ENCODE results near the gene HOXA9. TPM values are rescaled to one million over a fixed set of nuclear protein-coding genes. Genes with fewer than 3 reads are reported as not detected.

The HOXA9 gene
- total and polyA plus RNA-seq, 2 of the 8 experiments (the other 6 are each of a cell fraction or from before 2014, with no cell fraction given), result not detected

GRCh38 chr7:27213433-27214238 is 48.3 kb upstream of the HOXA9 start:
- no peak for FAIRE-seq
- Histone ChIP-seq H3K79me1 (ENCODE audit: low read depth, low read length) (no peaks in the 10 kb centered on the region), H3K4me1 (replicated peaks in 1 of 4; ENCODE audit: control insufficient read depth in 3 of 4, insufficient read depth in 4 of 4, low read length in 3 of 4) (peaks cover 8 to 17% (median 12%) of the 10 kb centered on the region in 4 experiments), H3K56ac (replicated peaks; ENCODE audit: insufficient read length, low read depth, low read length) (no peak overlapping the region), H3K4me3 (ENCODE audit: extremely low read depth in 1 of 4, insufficient read depth in 2 of 4, low read depth in 3 of 4, low read length in 4 of 4) (peak overlapping the region in 2 of 4 experiments; percentile 19 to 38; a peak in 4 of 8 replicates), H3K4me2 (ENCODE audit: insufficient read depth in 1 of 2, low read depth in 2 of 2, low read length in 2 of 2) (peak overlapping the region; percentile 47 to 52), H3K27me3 (replicated peaks in 1 of 4; ENCODE audit: control insufficient read depth in 3 of 4, extremely low read depth in 1 of 4, insufficient read depth in 3 of 4, low read length in 3 of 4) (peaks cover 88 to 96% (median 94%) of the 10 kb centered on the region in 4 experiments), H3K4ac (replicated peaks; ENCODE audit: insufficient read length, low read depth, low read length) (no peak overlapping the region), H2BK15ac (ENCODE audit: low read length) (no peak overlapping the region), H2AFZ (ENCODE audit: low read length) (no peak overlapping the region), H3K23ac (ENCODE audit: insufficient read length) (no peak overlapping the region), H2AK5ac (ENCODE audit: low read depth, low read length) (no peak overlapping the region), H2BK5ac (ENCODE audit: low read depth, low read length) (no peak overlapping the region), H2BK20ac (ENCODE audit: low read length) (no peak overlapping the region), H4K5ac (ENCODE audit: insufficient read length, low read depth, low read length) (no peak overlapping the region), H3K79me2 (ENCODE audit: control insufficient read depth in 1 of 2, insufficient read depth in 2 of 2, low read length in 2 of 2) (no peaks in the 10 kb centered on the region), H3K36me3 (ENCODE audit: control insufficient read depth in 2 of 4, insufficient read depth in 4 of 4, low read length in 3 of 4) (peaks cover 0 to 4% (median 0%) of the 10 kb centered on the region in 4 experiments; a peak in 1 of 8 replicates), H3K9me3 (ENCODE audit: insufficient read depth in 2 of 2, low read depth in 1 of 2, low read length in 1 of 2) (no peaks in the 10 kb centered on the region), H4K20me1 (replicated peaks in 1 of 2; ENCODE audit: control insufficient read depth in 1 of 2, insufficient read depth in 2 of 2, low read length in 2 of 2) (peaks cover 9 to 23% of the 10 kb centered on the region in 2 experiments), H3K14ac (ENCODE audit: insufficient read length) (no peak overlapping the region), H2BK12ac (ENCODE audit: low read depth, low read length) (no peak overlapping the region), H4K91ac (replicated peaks; ENCODE audit: insufficient read length, low read length) (no peak overlapping the region), H2BK120ac (replicated peaks; ENCODE audit: low read depth, low read length) (no peak overlapping the region), H4K8ac (ENCODE audit: extremely low read depth, insufficient read depth, low read length) (no peak overlapping the region; the same call in 1 of the 2 replicates), H3K18ac (ENCODE audit: extremely low read depth, low read length) (no peak overlapping the region; the same call in 1 of the 2 replicates), H3K9ac (replicated peaks in 1 of 4; ENCODE audit: extremely low read depth in 1 of 4, low read depth in 3 of 4, low read length in 3 of 4) (no peak overlapping the region), H3K27ac (ENCODE audit: low read depth, low read length) (no peak overlapping the region), H3K23me2 (ENCODE audit: low read depth, low read length) (no peaks in the 10 kb centered on the region; the same call in 1 of the 2 replicates)
- POLR2A ChIA-PET (ENCODE audit: partially characterized antibody), result no interaction called here
- CTCF ChIA-PET (ENCODE audit: partially characterized antibody), result interaction anchor here (1.2 to 1.3 kb wide), 2 partner anchors 11 to 34 kb away, joined by 3 to 5 read pairs; no protein-coding TSS in a partner anchor
- whole genome bisulfite sequencing, 2 experiments (ENCODE audit: extremely low coverage in 1 of 2, insufficient coverage in 1 of 2, insufficient read length in 1 of 2, insufficient replicate concordance in 2 of 2, low coverage in 1 of 2, low lambda C conversion rate in 2 of 2, missing lambda C conversion rate in 1 of 2), result 7% methylated on average over 50 of the region's 50 CpGs; no CpG with 5 or more reads in 1 of the 2 experiments
- peak in 1 of 2 experiments; percentile 64 for DNase-seq (ENCODE audit: low read depth in 1 of 2, low spot score in 2 of 2)
- peak; percentile 94 for TF ChIP-seq SUZ12 (IDR thresholded peaks at IDR 0.05; ENCODE audit: low read length)
- TF ChIP-seq MAFK (IDR thresholded peaks at IDR 0.05; ENCODE audit: low read depth, low read length), result no peak
- no peak for TF ChIP-seq TAF1 (IDR thresholded peaks at IDR 0.05; ENCODE audit: low read depth, low read length)
- 0 out of 2 replicates have a peak, but pooled peaks have one; percentile 16 for TF ChIP-seq CREB1 (IDR thresholded peaks at IDR 0.05)
- TF ChIP-seq KDM1A (IDR thresholded peaks at IDR 0.05; ENCODE audit: borderline replicate concordance, low read length), result no peak
- TF ChIP-seq TAF7 (optimal IDR thresholded peaks at IDR 0.05; ENCODE audit: borderline replicate concordance, low read depth, low read length), result no peak
- no peak for TF ChIP-seq SP2 (IDR thresholded peaks at IDR 0.05; ENCODE audit: low read length)
- 0 out of 2 replicates have a peak, but pooled peaks have one; percentile 39 for TF ChIP-seq MAX (IDR thresholded peaks at IDR 0.05)
- no peak for TF ChIP-seq CTCF (IDR thresholded peaks at IDR 0.05; ENCODE audit: control extremely low read depth in 1 of 3, insufficient read depth in 1 of 3, low read depth in 1 of 3, low read length in 3 of 3)

Data from H1 (cell line).